NCI-H1105 (cell line): ENCODE data around the gene NECAB3.

Experiments
- DNase-seq: peaks from one replicate; lab custom pipeline; 2025; lab: John Stamatoyannopoulos, UW

Gene NECAB3

GRCh38 chr20:33664085-33664761 is 10.0 kb downstream of the NECAB3 start:
- DNase-seq: no peak

DNA sequence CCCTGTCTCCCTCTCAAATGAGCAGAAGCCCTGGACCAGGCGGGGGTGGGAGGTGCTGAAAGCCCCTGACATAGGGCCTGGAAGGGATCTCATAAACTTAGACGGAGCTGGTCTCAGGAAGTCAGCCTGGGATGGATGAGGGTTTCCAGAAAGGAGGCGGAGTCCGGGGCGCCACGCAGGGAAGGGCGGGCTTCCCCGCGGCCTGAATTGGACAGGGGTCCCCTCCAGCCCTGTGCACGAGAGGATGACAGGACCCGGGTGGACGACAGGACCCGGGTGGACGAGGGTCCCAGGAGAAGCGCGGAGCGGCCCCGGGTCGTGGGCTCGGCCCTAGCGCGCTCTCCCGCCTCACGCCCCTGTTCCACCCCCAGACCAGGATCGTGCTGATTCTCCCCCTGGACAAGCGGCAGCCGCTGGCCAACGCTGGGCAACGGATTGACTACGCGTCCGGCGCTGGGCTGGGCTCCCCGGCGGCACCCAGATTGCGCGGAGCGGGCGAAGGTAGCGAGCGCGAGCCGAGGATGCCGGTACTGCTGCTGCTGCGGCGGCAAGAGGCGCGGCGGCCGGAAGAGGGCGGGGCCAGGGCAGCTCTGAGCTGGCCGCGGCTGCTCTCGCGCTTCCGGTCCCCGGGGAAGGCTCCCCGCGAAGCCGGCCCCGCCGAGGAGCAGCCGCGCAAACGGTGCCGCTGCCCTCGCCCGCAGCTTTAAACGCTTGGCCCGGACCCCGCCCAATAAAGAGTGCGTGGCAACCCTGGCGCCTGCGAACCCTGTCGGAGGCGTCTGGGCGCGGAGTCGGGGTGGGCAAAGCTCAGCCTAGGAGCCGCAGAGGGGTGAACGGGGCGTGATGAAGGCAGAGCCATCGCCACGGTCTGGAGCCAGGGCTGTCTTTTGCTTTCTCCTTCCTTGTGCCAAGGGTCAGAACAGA is 10.8 kb downstream of the NECAB3 start:
- peak; percentile 82 for DNase-seq

DNA sequence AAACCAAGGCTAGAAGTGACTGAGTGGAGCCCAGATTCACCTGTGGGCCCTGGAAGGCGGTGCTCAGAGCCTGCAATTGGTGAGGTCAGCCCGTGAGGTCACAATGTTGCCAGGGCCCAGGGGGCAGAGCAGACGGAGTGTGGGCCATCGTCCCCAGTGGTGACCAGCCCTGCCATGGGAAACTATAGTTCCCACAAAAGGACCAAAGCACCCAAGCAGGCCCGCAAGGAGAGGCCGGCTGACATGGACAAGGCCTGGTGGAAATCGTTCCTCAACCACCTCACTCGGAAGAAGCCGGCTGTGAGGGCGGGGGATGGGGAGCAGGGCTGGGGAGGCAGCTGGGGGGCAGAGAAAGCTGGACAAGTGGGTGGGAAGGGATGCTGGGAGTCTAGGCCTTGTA is 12.1 kb downstream of the NECAB3 start, which contains the start of gene C20orf144:
TSS of gene C20orf144 (plus strand) at position 156 of the 400 bp plus-strand sequence. CDS start at position 175, 19 bp downstream.
- no peak for DNase-seq

GRCh38 chr20:33660685-33661058 is 13.6 kb downstream of the NECAB3 start:
- DNase-seq: no peak

DNA sequence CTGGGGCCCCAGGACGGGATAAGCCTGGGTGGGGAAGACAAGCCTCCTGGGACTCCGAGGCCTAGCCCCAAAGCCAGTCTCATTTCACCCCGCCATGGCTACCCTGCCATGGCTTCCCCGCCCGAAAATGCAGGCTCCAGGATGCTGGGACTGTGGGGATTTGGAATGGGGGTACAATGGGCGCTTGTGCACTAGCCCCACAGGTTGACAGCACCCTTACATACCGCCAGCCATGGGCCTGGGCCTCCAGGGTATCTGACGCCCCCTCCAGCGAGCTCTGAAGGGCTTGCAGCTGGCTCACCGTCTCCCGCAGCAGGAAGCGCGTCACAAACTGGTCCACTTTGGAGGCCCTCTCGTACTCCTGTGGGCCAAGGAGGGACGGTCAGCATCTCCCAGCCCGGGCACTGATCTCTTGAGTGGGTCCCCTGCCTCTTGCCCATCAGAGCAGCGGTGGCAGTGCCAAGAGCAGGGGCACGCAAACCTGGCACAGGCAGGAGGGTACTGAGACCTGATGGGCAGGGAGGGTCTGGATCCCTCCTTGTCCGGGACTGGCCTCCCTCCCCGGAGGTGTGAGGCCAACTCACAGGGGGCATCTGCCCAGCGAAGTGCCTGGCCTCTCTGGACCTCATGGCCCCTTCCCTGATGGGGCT is 14.1 kb downstream of the NECAB3 start:
- DNase-seq: no peak

DNA sequence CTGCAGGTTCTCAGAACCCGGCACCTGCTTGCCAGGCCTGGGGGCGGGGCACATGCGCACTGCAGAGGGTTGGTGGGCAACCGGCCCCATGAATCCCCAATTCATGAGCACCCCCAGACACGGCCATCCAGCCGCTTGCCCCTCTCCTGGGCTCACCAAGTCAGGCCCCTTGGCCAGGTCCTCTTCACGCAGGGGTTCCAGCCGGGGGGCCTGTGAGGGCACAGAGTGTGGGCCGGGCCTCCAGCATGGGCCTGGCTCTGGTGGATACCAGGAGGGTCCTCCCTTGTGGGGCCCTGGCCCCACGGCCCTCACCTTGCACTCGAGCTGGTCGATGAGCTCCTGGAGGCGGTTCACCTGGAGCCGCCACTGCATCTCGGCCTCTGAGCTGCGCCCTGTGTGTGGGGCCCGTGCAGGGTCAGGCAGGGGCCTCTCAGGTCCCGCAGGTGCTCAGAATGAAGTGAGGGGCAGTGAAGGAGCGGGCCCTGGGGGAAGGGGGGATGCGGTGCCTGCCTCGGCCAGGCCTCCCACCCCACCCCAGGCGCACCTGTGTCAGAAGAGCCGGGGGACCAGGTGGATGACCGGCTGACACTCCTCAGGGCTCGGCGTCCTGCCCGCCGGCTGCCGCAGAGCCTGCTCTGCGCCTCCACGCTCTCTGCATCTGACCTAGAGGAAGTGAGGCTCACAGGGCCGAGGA is 14.7 kb downstream of the NECAB3 start:
- no peak for DNase-seq

DNA sequence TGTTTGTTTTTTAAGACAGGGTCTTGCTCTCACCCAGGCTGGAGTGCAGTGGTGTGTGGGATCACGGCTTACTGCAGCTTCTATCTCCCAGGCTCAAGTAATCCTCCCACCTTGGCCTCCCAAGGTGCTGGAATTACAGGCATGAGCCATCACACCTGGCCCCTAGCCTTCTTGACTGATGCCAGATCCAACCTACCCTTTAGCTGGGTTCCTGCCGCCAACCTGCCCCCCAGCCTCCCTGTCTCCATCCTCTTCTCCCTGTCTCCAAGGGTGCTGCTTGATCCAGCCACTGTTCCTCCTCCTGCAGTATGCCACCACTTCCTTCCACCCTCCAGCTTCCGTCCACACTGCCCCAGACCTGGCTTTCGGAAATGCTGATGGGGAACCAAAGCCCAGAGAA is 15.3 kb downstream of the NECAB3 start:
- DNase-seq: no peak

- no peak for DNase-seq
Observed at GRCh38 chr20:33658510-33658909, 15.7 kb downstream of the NECAB3 start.

DNA sequence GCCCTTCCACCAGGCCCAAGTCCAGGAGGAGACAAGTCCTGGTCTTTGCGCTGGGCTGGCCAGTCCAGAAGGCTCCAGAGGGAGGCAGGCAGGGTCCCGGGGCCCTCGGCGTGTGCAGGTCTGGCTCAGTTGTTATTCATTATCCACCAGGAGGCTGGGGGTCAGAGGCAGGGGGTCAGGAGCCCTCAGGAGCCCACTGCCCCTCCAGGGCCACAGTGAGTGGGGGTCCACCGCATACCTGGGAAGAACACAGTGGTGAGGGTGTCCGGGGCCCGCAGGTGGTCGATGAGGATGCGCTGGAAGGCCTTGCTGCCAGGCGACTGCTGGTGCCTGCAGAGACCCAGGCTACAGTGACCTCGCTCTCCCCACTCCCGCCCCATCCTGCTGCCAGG is 16.5 kb downstream of the NECAB3 start:
- DNase-seq: no peak

GRCh38 chr20:33656783-33657703 is 17.2 kb downstream of the NECAB3 start:
- DNase-seq: no peak

DNA sequence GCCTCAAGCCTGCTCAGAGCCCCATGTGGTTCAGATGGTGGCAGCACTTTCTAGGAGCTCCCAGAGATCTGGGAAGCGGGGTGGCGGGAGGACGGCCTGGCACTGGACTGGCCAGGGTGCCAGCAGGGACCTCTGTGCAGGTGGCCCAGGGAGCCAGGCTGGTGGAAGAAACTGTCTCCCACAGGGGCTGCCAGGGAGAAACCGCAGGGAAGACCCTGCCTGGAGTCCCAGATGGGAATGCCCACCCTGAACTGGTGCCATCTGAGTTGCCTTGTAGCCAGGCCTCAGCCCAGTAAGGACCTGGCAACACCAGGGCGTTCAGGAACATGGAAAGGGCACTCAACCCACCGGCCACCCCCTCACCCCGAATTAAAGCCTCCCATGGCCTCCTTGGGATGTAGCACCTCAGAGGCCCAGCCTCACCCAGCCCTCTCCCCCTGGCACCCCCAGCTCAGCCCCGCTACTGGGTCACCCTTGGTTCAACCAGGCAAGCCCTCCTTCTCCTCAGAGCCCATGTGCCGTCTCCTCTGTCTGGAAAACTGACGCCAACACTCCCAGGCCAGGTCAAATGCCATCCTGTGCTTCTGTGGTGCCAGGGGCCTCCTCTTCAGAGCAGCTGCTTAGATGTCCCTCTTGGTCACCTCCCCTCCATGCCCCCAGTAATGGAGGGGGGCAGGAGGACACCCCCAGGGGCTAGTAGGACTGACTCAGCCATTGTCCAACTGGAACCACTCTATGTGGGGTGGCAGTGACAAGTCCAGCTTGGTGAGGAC is 18.0 kb downstream of the NECAB3 start:
- no peak for DNase-seq

DNA sequence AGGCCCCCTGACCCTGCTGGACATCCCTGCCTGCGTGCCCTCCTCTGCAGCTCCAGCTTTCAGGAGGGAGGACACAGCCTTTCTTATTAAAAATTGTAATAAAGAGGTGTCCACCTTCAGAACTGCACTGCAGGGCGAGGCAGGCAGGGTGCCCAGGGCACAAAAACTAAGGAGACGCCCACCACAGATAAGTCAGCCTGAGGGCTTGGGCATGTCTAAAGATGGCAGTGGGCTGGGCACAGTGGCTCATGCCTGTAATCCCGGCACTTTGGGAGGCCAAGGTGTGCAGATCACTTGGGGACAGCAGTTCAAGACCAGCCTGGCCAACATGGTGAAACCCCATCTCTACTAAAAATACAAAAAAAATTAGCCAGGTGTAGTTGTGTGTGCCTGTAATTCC is 19.1 kb downstream of the NECAB3 start:
- DNase-seq: no peak

GRCh38 chr20:33654680-33655161 is 19.5 kb downstream of the NECAB3 start:
- peak; percentile 57 for DNase-seq

DNA sequence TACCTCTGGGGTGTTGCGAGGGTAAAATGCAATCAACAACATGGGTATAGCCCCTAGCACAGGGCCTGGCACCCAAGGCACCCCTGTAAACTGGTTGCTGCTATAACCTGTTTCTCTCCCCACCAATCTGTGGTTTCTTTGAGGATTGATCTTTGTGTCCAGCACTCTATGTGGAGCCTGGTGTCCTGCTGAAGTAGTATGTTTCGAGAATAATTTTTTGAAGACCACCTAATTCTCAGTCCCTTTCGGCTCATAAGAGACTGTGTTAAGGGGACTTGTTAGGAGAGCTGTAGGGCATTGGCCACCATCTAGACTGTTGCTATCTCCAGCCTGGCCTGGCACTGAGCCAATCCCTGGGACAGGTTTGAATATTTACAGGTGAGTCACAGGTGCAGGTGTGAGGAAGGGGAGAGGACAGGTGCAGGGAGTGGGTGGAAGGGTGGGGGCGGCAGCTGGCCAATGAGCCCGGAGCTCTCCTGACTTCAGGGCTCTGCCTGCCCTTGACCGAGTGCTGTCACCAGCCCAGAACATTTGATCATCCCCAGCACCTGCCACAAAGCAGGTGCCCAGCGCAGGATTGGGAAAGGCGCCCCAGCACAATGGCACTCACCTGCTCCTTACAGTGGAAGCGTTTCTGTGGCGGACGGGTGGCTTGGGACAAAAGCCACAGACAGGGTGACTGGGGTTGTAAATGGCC is 20.2 kb downstream of the NECAB3 start:
- DNase-seq: peak; percentile 99

DNA sequence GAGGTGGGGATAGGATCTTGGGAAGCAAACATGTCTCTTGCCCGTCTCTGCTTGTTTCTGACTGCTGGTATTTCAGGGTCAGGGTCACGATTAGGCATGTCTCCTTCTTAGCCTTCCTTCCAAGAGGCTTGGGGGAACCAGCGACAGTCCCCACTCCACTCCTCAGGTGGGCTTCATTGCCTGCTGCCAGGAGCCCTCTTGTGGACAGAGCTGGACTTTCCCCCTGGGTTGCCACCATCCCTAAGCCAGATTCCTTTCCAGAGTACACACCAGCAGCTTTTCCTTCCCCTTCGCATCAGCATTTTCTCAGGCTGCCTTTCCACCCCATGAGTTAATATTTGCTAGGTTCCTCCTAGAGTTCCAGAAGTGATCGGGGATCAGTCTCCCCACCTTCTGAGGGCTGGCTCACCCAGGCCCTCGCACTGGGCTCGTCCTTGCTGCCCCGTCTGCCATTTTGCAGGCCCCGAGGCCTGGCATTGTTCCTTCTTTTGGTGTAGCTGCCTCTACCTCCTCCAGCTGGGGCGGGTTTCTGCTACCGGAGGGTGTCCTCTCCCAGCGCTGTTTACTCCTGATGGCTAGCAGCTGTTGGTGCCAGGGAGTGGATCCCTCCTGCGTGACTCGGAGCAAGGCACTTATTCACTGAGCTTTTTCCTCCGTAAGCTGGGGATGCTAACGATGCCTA is 20.9 kb downstream of the NECAB3 start:
- peak; percentile 64 for DNase-seq

DNA sequence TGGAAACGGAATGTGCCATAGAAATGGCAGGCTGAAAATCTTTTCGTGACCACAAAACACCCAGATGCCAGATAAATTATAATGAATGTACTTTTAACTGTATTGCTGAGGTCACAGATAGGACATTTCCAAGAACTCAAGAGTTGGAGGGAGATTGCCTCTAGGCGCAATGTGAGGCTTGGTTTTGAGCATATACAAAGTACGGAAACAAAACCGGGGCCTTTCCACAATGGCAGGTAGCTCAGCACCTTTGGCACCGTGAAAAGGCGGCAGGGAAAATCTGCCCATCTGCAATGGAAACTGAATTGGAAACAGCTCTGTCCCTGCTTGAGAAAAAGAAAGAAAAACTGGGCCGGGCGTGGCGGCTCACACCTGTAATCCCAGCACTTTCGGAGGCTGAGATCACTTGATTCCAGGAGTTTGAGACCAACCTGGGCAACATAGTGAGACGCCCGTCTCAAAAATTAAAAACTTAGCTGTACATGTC is 22.6 kb downstream of the NECAB3 start:
- no peak for DNase-seq

DNA sequence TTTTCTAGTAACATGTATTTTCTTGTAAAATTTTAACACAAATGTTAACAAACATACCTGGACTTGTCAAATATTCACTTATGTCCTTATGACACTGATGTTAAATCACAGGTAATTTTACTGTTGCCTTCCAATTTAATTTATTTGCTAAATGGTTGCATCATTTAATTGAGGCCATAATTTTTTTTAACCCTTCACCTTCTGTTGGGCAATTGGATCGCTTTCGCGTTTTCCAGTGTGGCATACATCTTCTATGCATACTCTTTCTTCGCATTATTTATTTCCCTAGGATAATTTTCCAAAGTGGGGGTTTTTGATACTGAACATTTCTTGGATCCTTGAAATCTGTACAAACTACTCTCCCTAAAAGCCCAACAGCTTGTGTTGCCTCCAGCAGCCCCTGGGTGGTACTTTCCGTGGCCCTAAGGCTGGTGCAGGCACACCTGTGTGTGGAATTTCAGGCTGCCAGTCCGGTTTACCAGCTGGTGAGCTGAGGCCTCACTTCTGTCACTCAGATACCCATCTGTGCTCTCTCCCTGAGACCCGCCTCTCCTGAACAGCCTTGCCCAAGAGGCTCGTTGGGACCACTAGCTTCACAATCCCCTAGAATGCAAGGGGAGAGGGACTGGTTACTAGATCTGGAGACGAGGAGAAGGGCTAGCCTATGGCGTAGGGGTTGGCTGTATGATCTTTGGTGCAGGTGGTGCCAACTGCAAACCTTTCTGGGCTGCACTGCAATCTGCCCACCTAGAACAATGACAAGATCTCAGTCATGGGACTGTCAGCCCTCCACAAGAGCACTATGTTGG is 23.3 kb downstream of the NECAB3 start:
- peak; percentile 48 for DNase-seq
